Measurements from ENCODE around the gene CCT4.
"Not testable (repeated sequence)": the region's sequence is repeated elsewhere in the genome, so short reads cannot be mapped to it uniquely, and the experiment has no call there.

Gene CCT4

GRCh38 chr2:61879351-61879750 is 9.1 kb downstream of the CCT4 start:
- not testable (repeated sequence) for DNase-seq (ENCODE audit: low read depth)

GRCh38 chr2:61878761-61879160 is 9.7 kb downstream of the CCT4 start:
- DNase-seq (ENCODE audit: low read depth), result no peak

- DNase-seq (ENCODE audit: low read depth), result no peak
Measured at GRCh38 chr2:61877571-61878245, 10.7 kb downstream of the CCT4 start.

- DNase-seq (ENCODE audit: low read depth), result no peak
Measured at GRCh38 chr2:61876400-61876799, 12.1 kb downstream of the CCT4 start.

- DNase-seq (ENCODE audit: low read depth), result not testable (repeated sequence)
Measured at GRCh38 chr2:61866482-61867089, 21.9 kb downstream of the CCT4 start.

- DNase-seq (ENCODE audit: low read depth), result no peak
Measured at GRCh38 chr2:61862085-61862484, 26.4 kb downstream of the CCT4 start.

GRCh38 chr2:61857224-61857623 is 31.2 kb downstream of the CCT4 start:
- DNase-seq (ENCODE audit: low read depth), result no peak

GRCh38 chr2:61855318-61855613 is 33.2 kb downstream of the CCT4 start:
- no peak for DNase-seq (ENCODE audit: low read depth)

- peak; percentile 81 for DNase-seq (ENCODE audit: low read depth)
Measured at GRCh38 chr2:61854564-61855317, 33.7 kb downstream of the CCT4 start.

GRCh38 chr2:61853847-61854563 is 34.5 kb downstream of the CCT4 start, which contains the start of gene FAM161A:
Gene FAM161A, minus strand, starts transcription at chr2:61854060. Its CDS starts 19 bp downstream, at chr2:61854041.
- DNase-seq (ENCODE audit: low read depth), result peak; percentile 31

- no peak for DNase-seq (ENCODE audit: low read depth)
Measured at GRCh38 chr2:61853086-61853846, 35.2 kb downstream of the CCT4 start.

- DNase-seq (ENCODE audit: low read depth), result not testable (repeated sequence)
Measured at GRCh38 chr2:61851270-61851669, 37.2 kb downstream of the CCT4 start.

- DNase-seq (ENCODE audit: low read depth), result no peak
Measured at GRCh38 chr2:61845320-61845719, 43.1 kb downstream of the CCT4 start.

GRCh38 chr2:61841286-61841685 is 47.2 kb downstream of the CCT4 start:
- no peak for DNase-seq (ENCODE audit: low read depth)

GRCh38 chr2:61834893-61835292 is 53.6 kb downstream of the CCT4 start:
- DNase-seq (ENCODE audit: low read depth), result no peak

- no peak for DNase-seq (ENCODE audit: low read depth)
Measured at GRCh38 chr2:61833971-61834370, 54.5 kb downstream of the CCT4 start.

GRCh38 chr2:61832183-61832841 is 56.1 kb downstream of the CCT4 start:
- no peak for DNase-seq (ENCODE audit: low read depth)

GRCh38 chr2:61822255-61822654 is 66.2 kb downstream of the CCT4 start:
- DNase-seq (ENCODE audit: low read depth), result no peak
